SK-N-SH (cell line): ENCODE measurements around the gene CASP8. TPM values are rescaled to one million over a fixed set of nuclear protein-coding genes. Genes with fewer than 3 reads are reported as not detected.
A peak's percentile ranks its signal among the peaks of the same experiment; 100 is the strongest.

Experiments used
- CTCF ChIA-PET: fragments of 300-600, 350-600 bp; formaldehyde crosslinking; extraction: SDS; loops from one replicate; lab custom pipeline; 2021; lab: Yijun Ruan, JAX
- POLR2A ChIA-PET: fragments of 350-600 bp; sonication (Branson Sonifier 250); formaldehyde crosslinking; extraction: SDS; loops from one replicate; lab custom pipeline; 2020; ENCODE audit warnings: antibody characterized with exemption, inconsistent platforms; lab: Yijun Ruan, JAX
- DNase-seq: peaks from one replicate; pipeline ENCODE4 v3.0.0; 2012
- H2AFZ ChIP-seq: fragments of 200-600 bp; sonication (generic); 2 replicates; pipeline ENCODE4 v1.8.1; 2016; ENCODE audit warnings: antibody characterized with exemption, mild to moderate bottlenecking, low read depth
- H3F3A ChIP-seq: fragments of 200-600 bp; sonication (generic); replicated peaks from 2 replicates; pipeline ENCODE3; 2016; ENCODE audit warnings: antibody characterized with exemption, mild to moderate bottlenecking; ENCODE audit not compliant: insufficient read depth
- H3K27ac ChIP-seq, 2 experiments: fragments of 200-500 bp in 1 of 2; fragments of 200-600 bp in 1 of 2; sonication (Bioruptor generic) in 1 of 2; sonication (generic), shearing (Covaris generic) in 1 of 2; 2 replicates each; pipeline versions ENCODE4 v1.5.1 to v1.6.1; 2014 to 2016; ENCODE audit warnings: low read depth in 2 of 2, inconsistent platforms in 1 of 2, low read length in 1 of 2, mild to moderate bottlenecking in 1 of 2, mixed read lengths in 1 of 2
- H3K27me3 ChIP-seq: fragments of 200-600 bp; sonication (generic), shearing (Covaris generic); 2 replicates; pipeline ENCODE4 v1.6.1; 2016; ENCODE audit warnings: mixed run types; ENCODE audit not compliant: insufficient read depth
- H3K36me3 ChIP-seq, 2 experiments: fragments of 200-500 bp in 1 of 2; fragments of 200-600 bp in 1 of 2; sonication (Bioruptor generic) in 1 of 2; sonication (generic) in 1 of 2; replicated peaks in 1 of 2; 2 replicates each; pipeline versions ENCODE3 to v1.5.1; 2014 to 2016; ENCODE audit warnings: low read length in 1 of 2, mild to moderate bottlenecking in 1 of 2; ENCODE audit not compliant: insufficient read depth in 2 of 2, control insufficient read depth in 1 of 2
- H3K4me1 ChIP-seq, 2 experiments: fragments of 200-500 bp in 1 of 2; fragments of 200-600 bp in 1 of 2; sonication (Bioruptor generic) in 1 of 2; sonication (generic), shearing (Covaris generic) in 1 of 2; 2 replicates each; pipeline versions ENCODE4 v1.5.1 to v1.6.1; 2014 to 2016; ENCODE audit warnings: low read depth in 1 of 2, low read length in 1 of 2, mixed run types in 1 of 2; ENCODE audit not compliant: insufficient read depth in 2 of 2, control insufficient read depth in 1 of 2
- H3K4me2 ChIP-seq: fragments of 200-600 bp; sonication (generic), shearing (Covaris generic); 2 replicates; pipeline ENCODE4 v1.6.1; 2017; ENCODE audit warnings: mixed run types
- H3K4me3 ChIP-seq, 2 experiments: fragments of 200-500 bp in 1 of 2; fragments of 200-600 bp in 1 of 2; sonication (Bioruptor generic) in 1 of 2; sonication (generic), shearing (Covaris generic) in 1 of 2; 2 replicates each; pipeline versions ENCODE4 v1.5.1 to v1.8.1; 2014 to 2016; ENCODE audit warnings: low read depth in 2 of 2, inconsistent platforms in 1 of 2, low read length in 1 of 2, mild to moderate bottlenecking in 1 of 2, mixed read lengths in 1 of 2, moderate library complexity in 1 of 2
- H3K79me2 ChIP-seq: fragments of 200-600 bp; sonication (generic); 2 replicates; pipeline ENCODE4 v1.8.1; 2017; ENCODE audit warnings: mild to moderate bottlenecking; ENCODE audit not compliant: insufficient read depth
- H3K9ac ChIP-seq: fragments of 200-600 bp; sonication (generic); 2 replicates; pipeline ENCODE4 v1.6.1; 2017; ENCODE audit warnings: mixed run types
- H3K9me2 ChIP-seq: fragments of 200-600 bp; sonication (generic); 2 replicates; pipeline ENCODE4 v1.6.1; 2017; ENCODE audit warnings: mixed run types
- H3K9me3 ChIP-seq: fragments of 200-600 bp; sonication (generic); 2 replicates; pipeline ENCODE4 v1.6.1; 2017; ENCODE audit warnings: mixed run types, mild to moderate bottlenecking, moderate library complexity
- H4K20me1 ChIP-seq: fragments of 200-600 bp; sonication (generic); 2 replicates; pipeline ENCODE4 v1.6.1; 2017; ENCODE audit warnings: mild to moderate bottlenecking, mixed run types; ENCODE audit not compliant: insufficient read depth
- ELF1 ChIP-seq: IDR thresholded peaks from 2 replicates; pipeline ENCODE4 v1.4.0; 2012
- EP300 ChIP-seq, 2 experiments: IDR thresholded peaks; 2 replicates each; pipeline versions ENCODE4 v1.4.0 to v1.6.1; 2012; ENCODE audit warnings: borderline replicate concordance in 1 of 2, low read depth in 1 of 2, low read length in 1 of 2
- FOSL2 ChIP-seq: IDR thresholded peaks from 2 replicates; pipeline ENCODE4 v1.4.0; 2012; ENCODE audit warnings: low read depth, mild to moderate bottlenecking, moderate library complexity, borderline replicate concordance
- FOXJ3 ChIP-seq: sonication (generic); formaldehyde crosslinking; IDR thresholded peaks from 2 replicates; pipeline ENCODE4 v1.5.1; 2020; ENCODE audit warnings: mild to moderate bottlenecking, missing genetic modification reagents
- GABPA ChIP-seq: IDR thresholded peaks from 2 replicates; pipeline ENCODE4 v1.4.0; 2012; ENCODE audit warnings: low read depth, mild to moderate bottlenecking
- GATA2 ChIP-seq: sonication (generic); formaldehyde crosslinking; IDR thresholded peaks from 2 replicates; pipeline ENCODE4 v1.5.0; 2020; ENCODE audit warnings: mild to moderate bottlenecking, missing genetic modification reagents
- JUND ChIP-seq: IDR thresholded peaks from 2 replicates; pipeline ENCODE4 v1.4.0; 2012
- NFIC ChIP-seq: IDR thresholded peaks from 2 replicates; pipeline ENCODE4 v1.4.0; 2012; ENCODE audit warnings: borderline replicate concordance
- POLR2AphosphoS5 ChIP-seq: IDR thresholded peaks from 2 replicates; pipeline ENCODE4 v1.6.1; 2012; ENCODE audit warnings: low read depth, low read length
- RCOR1 ChIP-seq: fragments of 150-350 bp; IDR thresholded peaks from 2 replicates; pipeline ENCODE4 v1.6.1; 2017; ENCODE audit warnings: antibody characterized with exemption, low read length
- RFX5 ChIP-seq: IDR thresholded peaks from 2 replicates; pipeline ENCODE4 v1.6.1; 2012; ENCODE audit warnings: mild to moderate bottlenecking, improper control_type of control experiment, low read length
- SIN3A ChIP-seq: IDR thresholded peaks from 2 replicates; pipeline ENCODE4 v1.6.1; 2012; ENCODE audit warnings: low read depth, mild to moderate bottlenecking, low read length, moderate library complexity, borderline replicate concordance
- TAF1 ChIP-seq: IDR thresholded peaks from 2 replicates; pipeline ENCODE4 v1.6.1; 2012; ENCODE audit warnings: low read depth, mild to moderate bottlenecking, low read length, moderate library complexity, borderline replicate concordance
- TCF12 ChIP-seq: IDR thresholded peaks from 2 replicates; pipeline ENCODE4 v1.4.0; 2012
- TEAD4 ChIP-seq: IDR thresholded peaks from 2 replicates; pipeline ENCODE4 v1.4.0; 2012; ENCODE audit warnings: mild to moderate bottlenecking, borderline replicate concordance; ENCODE audit not compliant: insufficient read depth
- YY1 ChIP-seq: IDR thresholded peaks from 2 replicates; pipeline ENCODE4 v1.4.0; 2012; ENCODE audit warnings: low read depth, mild to moderate bottlenecking
- ZBTB33 ChIP-seq: IDR thresholded peaks from 2 replicates; pipeline ENCODE4 v1.4.0; 2012; ENCODE audit warnings: low read depth, borderline replicate concordance
- WGBS: methylation state at CpG from one replicate; pipeline ENCODE4 v1.1.6; 2017; ENCODE audit warnings: low lambda C conversion rate; 5-methylcytosine and 5-hydroxymethylcytosine counted together
- polyA plus RNA-seq, 3 experiments: library from polyadenylated mRNA; depleted of rRNA; stranded (reverse); fragments of >200 nt; gene quantifications; 2 replicates each; pipeline ENCODE4 v1.2.3, GENCODE V29; 2012
- TF ChIP-seq, protein P1 (sequence below): fragments of 150-350 bp; IDR thresholded peaks from 2 replicates; pipeline ENCODE4 v1.6.1; 2017; ENCODE audit warnings: antibody characterized with exemption, low read length, low read depth, borderline replicate concordance
- TF ChIP-seq, protein P2 (sequence below): IDR thresholded peaks from 2 replicates; pipeline ENCODE4 v1.4.0; 2012; ENCODE audit warnings: low read depth
- TF ChIP-seq, protein P3 (sequence below): fragments of 200-600 bp; sonication (generic); IDR thresholded peaks from 2 replicates; pipeline ENCODE4 v1.6.1; 2017; ENCODE audit warnings: antibody characterized with exemption, mild to moderate bottlenecking, moderate library complexity

The CASP8 gene
- polyA plus RNA-seq, 1 of the 3 experiments (the other 2 are of a cell fraction), result 13.1 TPM

- peaks cover 0 to 4% of the 10 kb centered on the region in 2 experiments; a peak in 2 of 4 replicates for H3K4me1 ChIP-seq
- no peak for TF ChIP-seq FOXJ3 (CRISPR knock-in tag)
- TF ChIP-seq, protein P1, sequence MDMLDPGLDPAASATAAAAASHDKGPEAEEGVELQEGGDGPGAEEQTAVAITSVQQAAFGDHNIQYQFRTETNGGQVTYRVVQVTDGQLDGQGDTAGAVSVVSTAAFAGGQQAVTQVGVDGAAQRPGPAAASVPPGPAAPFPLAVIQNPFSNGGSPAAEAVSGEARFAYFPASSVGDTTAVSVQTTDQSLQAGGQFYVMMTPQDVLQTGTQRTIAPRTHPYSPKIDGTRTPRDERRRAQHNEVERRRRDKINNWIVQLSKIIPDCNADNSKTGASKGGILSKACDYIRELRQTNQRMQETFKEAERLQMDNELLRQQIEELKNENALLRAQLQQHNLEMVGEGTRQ, result no peak
- TF ChIP-seq GATA2 (CRISPR knock-in tag), result no peak
- peak; percentile 80 for TF ChIP-seq FOSL2
- TF ChIP-seq ELF1, result peak; percentile 42; the same call in 1 of the 2 replicates
- TF ChIP-seq ZBTB33, result no peak
- no peak for TF ChIP-seq RCOR1
- TF ChIP-seq TAF1, result peak; percentile 32; the same call in 1 of the 2 replicates
- 0 out of 2 replicates have a peak, but pooled peaks have one; percentile 29 for TF ChIP-seq YY1
- TF ChIP-seq, protein P2, sequence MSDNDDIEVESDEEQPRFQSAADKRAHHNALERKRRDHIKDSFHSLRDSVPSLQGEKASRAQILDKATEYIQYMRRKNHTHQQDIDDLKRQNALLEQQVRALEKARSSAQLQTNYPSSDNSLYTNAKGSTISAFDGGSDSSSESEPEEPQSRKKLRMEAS, result peak; percentile 99
- peak; percentile 79 for TF ChIP-seq JUND
- TF ChIP-seq, protein P3, sequence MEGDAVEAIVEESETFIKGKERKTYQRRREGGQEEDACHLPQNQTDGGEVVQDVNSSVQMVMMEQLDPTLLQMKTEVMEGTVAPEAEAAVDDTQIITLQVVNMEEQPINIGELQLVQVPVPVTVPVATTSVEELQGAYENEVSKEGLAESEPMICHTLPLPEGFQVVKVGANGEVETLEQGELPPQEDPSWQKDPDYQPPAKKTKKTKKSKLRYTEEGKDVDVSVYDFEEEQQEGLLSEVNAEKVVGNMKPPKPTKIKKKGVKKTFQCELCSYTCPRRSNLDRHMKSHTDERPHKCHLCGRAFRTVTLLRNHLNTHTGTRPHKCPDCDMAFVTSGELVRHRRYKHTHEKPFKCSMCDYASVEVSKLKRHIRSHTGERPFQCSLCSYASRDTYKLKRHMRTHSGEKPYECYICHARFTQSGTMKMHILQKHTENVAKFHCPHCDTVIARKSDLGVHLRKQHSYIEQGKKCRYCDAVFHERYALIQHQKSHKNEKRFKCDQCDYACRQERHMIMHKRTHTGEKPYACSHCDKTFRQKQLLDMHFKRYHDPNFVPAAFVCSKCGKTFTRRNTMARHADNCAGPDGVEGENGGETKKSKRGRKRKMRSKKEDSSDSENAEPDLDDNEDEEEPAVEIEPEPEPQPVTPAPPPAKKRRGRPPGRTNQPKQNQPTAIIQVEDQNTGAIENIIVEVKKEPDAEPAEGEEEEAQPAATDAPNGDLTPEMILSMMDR, result peak; percentile 16; the same call in 1 of the 2 replicates
- peak; percentile 64; the same call in 1 of the 2 replicates for TF ChIP-seq SIN3A
- peak; percentile 55 for TF ChIP-seq NFIC
- no peak for TF ChIP-seq RFX5
- TF ChIP-seq EP300 (IDR thresholded peaks at IDR 0.05; ENCODE audit: borderline replicate concordance in 1 of 2, low read depth in 1 of 2, low read length in 1 of 2), result peak in 1 of 2 experiments; percentile 45; a peak in 1 of 4 replicates
- TF ChIP-seq POLR2AphosphoS5, result peak; percentile 75
- no peak for TF ChIP-seq TEAD4
- TF ChIP-seq TCF12, result peak; percentile 16
- peak; percentile 13; the same call in 1 of the 2 replicates for TF ChIP-seq GABPA
- H3K4me2 ChIP-seq, result peak overlapping the region; percentile 89
- peaks cover 13% of the 10 kb centered on the region for H3F3A ChIP-seq
- H3K4me3 ChIP-seq, result peak overlapping the region; percentile 54 to 60
- ChIA-PET CTCF (no interaction called here), POLR2A (no interaction called here)
- no peaks in the 10 kb centered on the region for H3K27me3 ChIP-seq
- no peaks in the 10 kb centered on the region for H4K20me1 ChIP-seq
- no peaks in the 10 kb centered on the region for H3K36me3 ChIP-seq
- DNase-seq, result no peak
- WGBS, result 26% methylated on average over 10 of the region's 10 CpGs
- H3K9me2 ChIP-seq, result no peaks in the 10 kb centered on the region
- H3K27ac ChIP-seq, result peak overlapping the region; percentile 81 to 96
- H3K9ac ChIP-seq, result peak overlapping the region; percentile 92
- H3K79me2 ChIP-seq, result peaks cover 32% of the 10 kb centered on the region
- H3K9me3 ChIP-seq, result no peaks in the 10 kb centered on the region
- H2AFZ ChIP-seq, result peak overlapping the region; percentile 96
Observed at GRCh38 chr2:201257956-201258665, 2.2 kb upstream of the CASP8 start.
